Neural cell (in vitro differentiated cells): ENCODE data around the gene ZC3H12C. TPM values are rescaled to one million over a fixed set of nuclear protein-coding genes. Genes with fewer than 3 reads are reported as not detected.
A peak's percentile ranks its signal among the peaks of the same experiment; 100 is the strongest.

Experiments used
- H2AFZ ChIP-seq: fragments of 200-600, 300-800 bp; sonication (generic), shearing (Covaris generic); 2 replicates; pipeline ENCODE4 v1.6.0; 2014; ENCODE audit warnings: low read depth, mild to moderate bottlenecking, antibody characterized with exemption, low read length, moderate library complexity
- H3F3A ChIP-seq: fragments of 200-600 bp; shearing (Covaris generic); 2 replicates; pipeline ENCODE4 v1.6.1; 2016; ENCODE audit warnings: mild to moderate bottlenecking, moderate library complexity, mixed read lengths, antibody characterized with exemption, low read length; ENCODE audit not compliant: insufficient read depth, poor library complexity, severe bottlenecking
- H3K27ac ChIP-seq: fragments of 200-600, 300-800 bp; sonication (generic), shearing (Covaris generic); 2 replicates; pipeline ENCODE4 v1.5.1; 2014; ENCODE audit warnings: mild to moderate bottlenecking, low read length, moderate library complexity
- H3K27me3 ChIP-seq: fragments of 300-800, 200-600 bp; sonication (generic), shearing (Covaris generic); 2 replicates; pipeline ENCODE4 v1.6.0; 2014; ENCODE audit warnings: mild to moderate bottlenecking, low read depth, low read length, moderate library complexity; ENCODE audit not compliant: insufficient read depth
- H3K36me3 ChIP-seq: fragments of 300-800, 200-600 bp; sonication (generic), shearing (Covaris generic); 2 replicates; pipeline ENCODE4 v1.5.1; 2014; ENCODE audit warnings: mild to moderate bottlenecking, antibody characterized with exemption, low read length, moderate library complexity; ENCODE audit not compliant: insufficient read depth
- H3K4me2 ChIP-seq: fragments of 300-800, 200-600 bp; sonication (generic), shearing (Covaris generic); 2 replicates; pipeline ENCODE4 v1.6.0; 2014; ENCODE audit warnings: mild to moderate bottlenecking, low read length
- H3K4me3 ChIP-seq: fragments of 300-800, 200-600 bp; sonication (generic), shearing (Covaris generic); 2 replicates; pipeline ENCODE4 v1.5.1; 2014; ENCODE audit warnings: mild to moderate bottlenecking, low read length, moderate library complexity
- H3K79me2 ChIP-seq: fragments of 200-600 bp; shearing (Covaris generic); replicated peaks from 2 replicates; pipeline ENCODE4 v1.6.0; 2014; ENCODE audit warnings: mild to moderate bottlenecking, low read length, moderate library complexity; ENCODE audit not compliant: insufficient read depth
- H3K9ac ChIP-seq: fragments of 300-800, 200-600 bp; sonication (generic), shearing (Covaris generic); 2 replicates; pipeline ENCODE4 v1.6.1; 2016; ENCODE audit warnings: mild to moderate bottlenecking, low read length, mixed read lengths
- H3K9me2 ChIP-seq: fragments of 200-600 bp; shearing (Covaris generic); 2 replicates; pipeline ENCODE4 v1.6.1; 2016; ENCODE audit warnings: mild to moderate bottlenecking, low read length, mixed read lengths; ENCODE audit not compliant: insufficient read depth
- H3K9me3 ChIP-seq: fragments of 200-600, 300-800 bp; sonication (generic), shearing (Covaris generic); 2 replicates; pipeline ENCODE4 v1.6.1; 2016; ENCODE audit warnings: mild to moderate bottlenecking, mixed run types, low read length, moderate library complexity, mixed read lengths
- H4K20me1 ChIP-seq: fragments of 200-600 bp; shearing (Covaris generic); 2 replicates; pipeline ENCODE4 v1.6.1; 2016; ENCODE audit warnings: mild to moderate bottlenecking, mixed run types; ENCODE audit not compliant: insufficient read depth
- EP300 ChIP-seq: fragments of 450-650 bp; conservative IDR thresholded peaks from 2 replicates; pipeline ENCODE4 v1.6.1; 2014; ENCODE audit warnings: antibody characterized with exemption, mild to moderate bottlenecking, moderate library complexity; ENCODE audit not compliant: poor library complexity, severe bottlenecking
- EZH2 ChIP-seq: fragments of 200-600, 300-800 bp; shearing (Covaris generic), sonication (generic); IDR thresholded peaks from 2 replicates; pipeline ENCODE4 v1.6.1; 2014; ENCODE audit warnings: antibody characterized with exemption, low read length, borderline replicate concordance, mild to moderate bottlenecking; ENCODE audit not compliant: insufficient read depth, poor library complexity, severe bottlenecking
- MXI1 ChIP-seq: fragments of 450-650 bp; conservative IDR thresholded peaks from 2 replicates; pipeline ENCODE4 v1.6.1; 2014; ENCODE audit warnings: antibody characterized with exemption, mild to moderate bottlenecking; ENCODE audit not compliant: poor library complexity, severe bottlenecking
- POLR2AphosphoS5 ChIP-seq: IDR thresholded peaks from 2 replicates; pipeline ENCODE4 v1.6.1; 2012
- REST ChIP-seq: IDR thresholded peaks from 2 replicates; pipeline ENCODE4 v1.6.1; 2012; ENCODE audit warnings: borderline replicate concordance
- SMC3 ChIP-seq: fragments of 450-650 bp; conservative IDR thresholded peaks from 2 replicates; pipeline ENCODE4 v1.6.1; 2014; ENCODE audit warnings: antibody characterized with exemption, mild to moderate bottlenecking, moderate library complexity; ENCODE audit not compliant: poor library complexity
- TAF1 ChIP-seq: IDR thresholded peaks from 2 replicates; pipeline ENCODE4 v1.6.1; 2012; ENCODE audit warnings: low read depth
- polyA plus RNA-seq: library from polyadenylated mRNA; depleted of rRNA; stranded (reverse); fragments of >200 nt; gene quantifications from 2 replicates; pipeline ENCODE4 v1.2.3, GENCODE V29; 2014

Gene ZC3H12C
- polyA plus RNA-seq, 1 donor from 2014 or later: 15.1 TPM

GRCh38 chr11:110131386-110132123 lies 38.4 kb downstream of the ZC3H12C start:
- H3K79me2 ChIP-seq: peaks cover 49% of the 10 kb centered on the region
- H3K9ac ChIP-seq: peak overlapping the region; percentile 58
- peak overlapping the region; percentile 76 for H3K27ac ChIP-seq
- H3K4me2 ChIP-seq: peak overlapping the region; percentile 78
- peaks cover 3% of the 10 kb centered on the region for H3F3A ChIP-seq
- no peaks in the 10 kb centered on the region for H3K36me3 ChIP-seq
- peak overlapping the region; percentile 66 for H3K4me3 ChIP-seq
- no peaks in the 10 kb centered on the region for H3K27me3 ChIP-seq
- H4K20me1 ChIP-seq: no peaks in the 10 kb centered on the region
- no peak for TF ChIP-seq REST
- TF ChIP-seq EP300: no peak
- TF ChIP-seq MXI1: no peak
- no peak for TF ChIP-seq POLR2AphosphoS5
- no peak for TF ChIP-seq TAF1
- H2AFZ ChIP-seq: no peak overlapping the region
- no peaks in the 10 kb centered on the region for H3K9me3 ChIP-seq
- H3K9me2 ChIP-seq: no peaks in the 10 kb centered on the region

- H3K36me3 ChIP-seq: no peaks in the 10 kb centered on the region
- H3K9ac ChIP-seq: peak overlapping the region; percentile 4
- H3K4me2 ChIP-seq: peak overlapping the region; percentile 78
- H3F3A ChIP-seq: peaks cover 3% of the 10 kb centered on the region
- H3K4me3 ChIP-seq: peak overlapping the region; percentile 66
- no peaks in the 10 kb centered on the region for H3K27me3 ChIP-seq
- no peaks in the 10 kb centered on the region for H4K20me1 ChIP-seq
- H3K9me3 ChIP-seq: no peaks in the 10 kb centered on the region
- H3K27ac ChIP-seq: peak overlapping the region; percentile 81
- TF ChIP-seq MXI1: no peak
- TF ChIP-seq SMC3: no peak
- TF ChIP-seq EZH2: no peak
- TF ChIP-seq REST: no peak
- TF ChIP-seq POLR2AphosphoS5: no peak
- no peaks in the 10 kb centered on the region for H3K9me2 ChIP-seq
- H3K79me2 ChIP-seq: peaks cover 64% of the 10 kb centered on the region
- no peak overlapping the region for H2AFZ ChIP-seq
Measured at GRCh38 chr11:110133160-110133559, 40.0 kb downstream of the ZC3H12C start.
